GM12874 (cell line): ENCODE measurements around the gene DNAJB1.

Source experiments
- CTCF ChIP-seq: IDR thresholded peaks from 2 replicates; pipeline ENCODE4 v1.5.1; 2011; ENCODE audit warnings: low read depth, mild to moderate bottlenecking, control low read depth, low read length, moderate library complexity; ENCODE audit not compliant: insufficient read depth

DNAJB1 gene

GRCh38 chr19:14519860-14520407, 1.7 kb upstream of the DNAJB1 start:
- no peak for TF ChIP-seq CTCF

- no peak for TF ChIP-seq CTCF
Observed at GRCh38 chr19:14519245-14519859, 1.2 kb upstream of the DNAJB1 start.

GRCh38 chr19:14517446-14517839, 754 bp downstream of the DNAJB1 start:
- no peak for TF ChIP-seq CTCF

- no peak for TF ChIP-seq CTCF
Observed at GRCh38 chr19:14516746-14517438, 1.3 kb downstream of the DNAJB1 start.

- no peak for TF ChIP-seq CTCF
Observed at GRCh38 chr19:14516048-14516534, 2.1 kb downstream of the DNAJB1 start.

- TF ChIP-seq CTCF: no peak
Observed at GRCh38 chr19:14515501-14516047, 2.6 kb downstream of the DNAJB1 start.

GRCh38 chr19:14514215-14514863, 3.9 kb downstream of the DNAJB1 start:
- TF ChIP-seq CTCF: no peak
